KMS-11 (cell line): ENCODE data around the gene TLCD5.

Source experiments
- H2AFZ ChIP-seq: fragments of 200-600 bp; sonication (generic); 2 replicates; pipeline ENCODE4 v1.6.1; 2016; ENCODE audit warnings: antibody characterized with exemption, mixed run types, low read depth
- H3K27ac ChIP-seq: fragments of 200-600 bp; sonication (generic); 2 replicates; pipeline ENCODE4 v1.6.1; 2016; ENCODE audit warnings: mild to moderate bottlenecking, mixed run types
- H3K27me3 ChIP-seq: fragments of 200-600 bp; sonication (generic); 2 replicates; pipeline ENCODE4 v1.6.1; 2017; ENCODE audit warnings: mild to moderate bottlenecking, low read depth, mixed run types, moderate library complexity; ENCODE audit not compliant: insufficient read depth
- H3K36me3 ChIP-seq: fragments of 200-600 bp; sonication (generic); 2 replicates; pipeline ENCODE4 v1.6.1; 2017; ENCODE audit warnings: mild to moderate bottlenecking, mixed run types; ENCODE audit not compliant: insufficient read depth
- H3K4me1 ChIP-seq: fragments of 200-600 bp; sonication (generic); 2 replicates; pipeline ENCODE4 v1.6.1; 2016; ENCODE audit warnings: mild to moderate bottlenecking, low read depth, mixed run types; ENCODE audit not compliant: poor library complexity, severe bottlenecking
- H3K4me2 ChIP-seq: fragments of 200-600 bp; sonication (generic); 2 replicates; pipeline ENCODE4 v1.7.0; 2016; ENCODE audit warnings: mild to moderate bottlenecking, mixed run types
- H3K4me3 ChIP-seq: fragments of 200-600 bp; sonication (generic); IDR thresholded peaks from 2 replicates; pipeline ENCODE4 v1.6.1; 2017; ENCODE audit warnings: low read depth, low read length, mixed read lengths; ENCODE audit not compliant: insufficient read depth
- H3K79me2 ChIP-seq: fragments of 200-600 bp; sonication (generic); 2 replicates; pipeline ENCODE4 v1.6.1; 2016; ENCODE audit warnings: low read depth, mixed run types; ENCODE audit not compliant: insufficient read depth
- H3K9ac ChIP-seq: fragments of 200-600 bp; sonication (generic); 2 replicates; pipeline ENCODE4 v1.6.1; 2016; ENCODE audit warnings: mild to moderate bottlenecking, mixed run types
- H4K20me1 ChIP-seq: fragments of 200-600 bp; sonication (generic); 2 replicates; pipeline ENCODE4 v1.6.1; 2016; ENCODE audit warnings: mild to moderate bottlenecking, mixed run types; ENCODE audit not compliant: insufficient read depth
- TF ChIP-seq, protein P1 (sequence below): fragments of 200-600 bp; sonication (generic); conservative IDR thresholded peaks from 2 replicates; pipeline ENCODE4 v1.6.1; 2017; ENCODE audit warnings: low read depth, mild to moderate bottlenecking, antibody characterized with exemption, low read length, moderate library complexity, mixed read lengths

TLCD5 gene

DNA sequence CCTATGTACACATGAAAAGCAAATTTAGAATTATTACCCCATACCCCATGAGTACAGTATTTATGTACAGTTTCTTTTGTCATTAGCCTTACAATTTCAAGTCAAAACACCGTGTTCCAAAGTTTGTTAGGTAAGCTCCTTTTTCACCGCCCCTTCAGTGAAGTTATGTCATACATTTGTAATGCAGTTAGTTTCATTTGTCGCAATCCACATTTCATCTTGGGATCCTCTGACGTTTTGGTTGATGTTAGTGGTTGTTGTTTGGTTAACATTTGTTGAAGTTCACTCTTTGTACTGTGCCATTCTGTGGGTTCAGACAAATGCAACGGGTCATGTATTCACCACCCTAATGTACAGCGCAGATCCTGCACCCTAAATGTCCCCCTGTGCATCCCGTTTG lies 56.3 kb downstream of the TLCD5 start:
- no peak overlapping the region for H3K4me2 ChIP-seq
- H3K79me2 ChIP-seq = peaks cover 99% of the 10 kb centered on the region
- no peaks in the 10 kb centered on the region for H3K36me3 ChIP-seq
- no peak overlapping the region for H3K4me3 ChIP-seq
- no peak overlapping the region for H3K9ac ChIP-seq
- peaks cover 31% of the 10 kb centered on the region for H3K4me1 ChIP-seq
- TF ChIP-seq, protein P1, sequence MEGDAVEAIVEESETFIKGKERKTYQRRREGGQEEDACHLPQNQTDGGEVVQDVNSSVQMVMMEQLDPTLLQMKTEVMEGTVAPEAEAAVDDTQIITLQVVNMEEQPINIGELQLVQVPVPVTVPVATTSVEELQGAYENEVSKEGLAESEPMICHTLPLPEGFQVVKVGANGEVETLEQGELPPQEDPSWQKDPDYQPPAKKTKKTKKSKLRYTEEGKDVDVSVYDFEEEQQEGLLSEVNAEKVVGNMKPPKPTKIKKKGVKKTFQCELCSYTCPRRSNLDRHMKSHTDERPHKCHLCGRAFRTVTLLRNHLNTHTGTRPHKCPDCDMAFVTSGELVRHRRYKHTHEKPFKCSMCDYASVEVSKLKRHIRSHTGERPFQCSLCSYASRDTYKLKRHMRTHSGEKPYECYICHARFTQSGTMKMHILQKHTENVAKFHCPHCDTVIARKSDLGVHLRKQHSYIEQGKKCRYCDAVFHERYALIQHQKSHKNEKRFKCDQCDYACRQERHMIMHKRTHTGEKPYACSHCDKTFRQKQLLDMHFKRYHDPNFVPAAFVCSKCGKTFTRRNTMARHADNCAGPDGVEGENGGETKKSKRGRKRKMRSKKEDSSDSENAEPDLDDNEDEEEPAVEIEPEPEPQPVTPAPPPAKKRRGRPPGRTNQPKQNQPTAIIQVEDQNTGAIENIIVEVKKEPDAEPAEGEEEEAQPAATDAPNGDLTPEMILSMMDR = no peak
- H3K27ac ChIP-seq = no peak overlapping the region
- peaks cover 55% of the 10 kb centered on the region for H4K20me1 ChIP-seq
- no peaks in the 10 kb centered on the region for H3K27me3 ChIP-seq
- H2AFZ ChIP-seq = no peak overlapping the region
